ENCODE results near the gene DIP2B. TPM values are rescaled to one million over a fixed set of nuclear protein-coding genes. Genes with fewer than 3 reads are reported as not detected.

DIP2B gene
- polyA plus RNA-seq, 1 of the 3 experiments (the other 2 are of a cell fraction): 6.6 TPM

DNA sequence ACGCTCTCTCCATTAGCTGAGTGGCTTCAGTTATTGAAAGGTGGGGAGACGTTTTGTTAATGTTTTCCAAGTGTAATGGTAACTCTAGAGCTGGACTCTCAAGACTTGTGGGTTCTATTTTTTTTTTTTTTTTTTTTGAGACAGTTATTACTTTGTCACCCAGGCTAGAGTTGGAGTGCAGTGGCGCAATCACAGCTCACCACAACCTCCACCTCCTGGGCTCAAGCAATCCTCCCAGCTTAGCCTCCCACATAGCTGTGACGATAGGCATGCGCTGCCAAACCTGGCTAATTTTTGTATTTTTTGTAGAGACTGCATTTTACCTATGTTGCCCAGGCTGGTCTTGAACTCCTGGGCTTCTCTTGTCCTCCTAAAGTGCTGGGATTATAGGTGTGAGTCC is 285.3 kb downstream of the DIP2B start:
- H3K79me2 ChIP-seq (ENCODE audit: insufficient read depth): peaks cover 11% of the 10 kb centered on the region
- ChIA-PET CTCF (interaction anchor here (1.2 kb wide), 1 partner anchor 463 kb away, joined by 3 read pairs; no protein-coding TSS in a partner anchor), POLR2A (no interaction called here)

More for the DNA sequence above, 285.3 kb downstream of the DIP2B start:
- H3K9ac ChIP-seq: no peak overlapping the region
- no peak overlapping the region for H3K27ac ChIP-seq (ENCODE audit: low read depth in 2 of 2, low read length in 1 of 2)
- peaks cover 0 to 5% of the 10 kb centered on the region in 2 experiments for H3K36me3 ChIP-seq (replicated peaks in 1 of 2; ENCODE audit: control insufficient read depth in 1 of 2, insufficient read depth in 2 of 2, low read length in 1 of 2)
- H3K4me1 ChIP-seq (ENCODE audit: control insufficient read depth in 1 of 2, insufficient read depth in 2 of 2, low read depth in 1 of 2, low read length in 1 of 2): peaks cover 0 to 3% of the 10 kb centered on the region in 2 experiments; a peak in 1 of 4 replicates
- no peak for TF ChIP-seq GABPA (IDR thresholded peaks at IDR 0.05; ENCODE audit: low read depth)
- no peak for TF ChIP-seq USF1 (IDR thresholded peaks at IDR 0.05; ENCODE audit: borderline replicate concordance, low read depth)
- no peak for TF ChIP-seq FOXM1 (IDR thresholded peaks at IDR 0.05; ENCODE audit: low read depth)
- TF ChIP-seq SMC3 (IDR thresholded peaks at IDR 0.05; ENCODE audit: low read depth, low read length): no peak
- TF ChIP-seq NRF1 (IDR thresholded peaks at IDR 0.05; ENCODE audit: low read depth, low read length): no peak
- no peak for TF ChIP-seq MAX (IDR thresholded peaks at IDR 0.05; ENCODE audit: low read depth)
- no peak for TF ChIP-seq GATA2 (CRISPR knock-in tag; IDR thresholded peaks at IDR 0.05)
- no peak for TF ChIP-seq REST (IDR thresholded peaks at IDR 0.05; ENCODE audit: low read depth, low read length)
- TF ChIP-seq IRF3 (IDR thresholded peaks at IDR 0.05; ENCODE audit: low read depth, low read length): no peak
- TF ChIP-seq JUND (IDR thresholded peaks at IDR 0.05): no peak
- TF ChIP-seq RXRA (IDR thresholded peaks at IDR 0.05; ENCODE audit: borderline replicate concordance, low read depth): no peak
- no peak for TF ChIP-seq TAF1 (IDR thresholded peaks at IDR 0.05; ENCODE audit: borderline replicate concordance, low read depth, low read length)
- no peak for TF ChIP-seq SIN3A (IDR thresholded peaks at IDR 0.05; ENCODE audit: borderline replicate concordance, low read depth, low read length)
- no peaks in the 10 kb centered on the region for H3K9me2 ChIP-seq
- WGBS (ENCODE audit: low lambda C conversion rate): 93% methylated on average over 5 of the region's 5 CpGs
- H3F3A ChIP-seq (replicated peaks; ENCODE audit: insufficient read depth): no peaks in the 10 kb centered on the region
- H3K4me3 ChIP-seq (ENCODE audit: low read depth in 2 of 2, low read length in 1 of 2): no peak overlapping the region
- H3K9me3 ChIP-seq: no peaks in the 10 kb centered on the region
- H4K20me1 ChIP-seq (ENCODE audit: insufficient read depth): no peaks in the 10 kb centered on the region
- H3K4me2 ChIP-seq: no peak overlapping the region
- H2AFZ ChIP-seq (ENCODE audit: low read depth): no peak overlapping the region
- DNase-seq: no peak
- no peaks in the 10 kb centered on the region for H3K27me3 ChIP-seq (ENCODE audit: insufficient read depth)

Small RNAs within 50 kb of the gene (small RNA-seq; reads per million reads assigned to genes)
- 0 reads per million in 7 experiments for gene RF00019
- 0 reads per million in 7 experiments for gene RNU6-238P
- 0 to 0.06 (median 0) reads per million in 7 experiments for gene RNU6-769P

Other genes starting within 250 kb of the DIP2B start
- 96.6 and 148 TPM in 2 replicates for gene LIMA1, start 221.5 kb upstream of the DIP2B start, polyA plus RNA-seq (2012; rRNA removed)
- gene FAM186A, start 108.4 kb upstream of the DIP2B start, polyA plus RNA-seq (2012; rRNA removed): not detected in 2 replicates
- 10.8 and 12.9 TPM in 2 replicates for gene LARP4, start 104.1 kb upstream of the DIP2B start, polyA plus RNA-seq (2012; rRNA removed)